ENCODE measurements around the gene EVI5L.

The EVI5L gene

DNA sequence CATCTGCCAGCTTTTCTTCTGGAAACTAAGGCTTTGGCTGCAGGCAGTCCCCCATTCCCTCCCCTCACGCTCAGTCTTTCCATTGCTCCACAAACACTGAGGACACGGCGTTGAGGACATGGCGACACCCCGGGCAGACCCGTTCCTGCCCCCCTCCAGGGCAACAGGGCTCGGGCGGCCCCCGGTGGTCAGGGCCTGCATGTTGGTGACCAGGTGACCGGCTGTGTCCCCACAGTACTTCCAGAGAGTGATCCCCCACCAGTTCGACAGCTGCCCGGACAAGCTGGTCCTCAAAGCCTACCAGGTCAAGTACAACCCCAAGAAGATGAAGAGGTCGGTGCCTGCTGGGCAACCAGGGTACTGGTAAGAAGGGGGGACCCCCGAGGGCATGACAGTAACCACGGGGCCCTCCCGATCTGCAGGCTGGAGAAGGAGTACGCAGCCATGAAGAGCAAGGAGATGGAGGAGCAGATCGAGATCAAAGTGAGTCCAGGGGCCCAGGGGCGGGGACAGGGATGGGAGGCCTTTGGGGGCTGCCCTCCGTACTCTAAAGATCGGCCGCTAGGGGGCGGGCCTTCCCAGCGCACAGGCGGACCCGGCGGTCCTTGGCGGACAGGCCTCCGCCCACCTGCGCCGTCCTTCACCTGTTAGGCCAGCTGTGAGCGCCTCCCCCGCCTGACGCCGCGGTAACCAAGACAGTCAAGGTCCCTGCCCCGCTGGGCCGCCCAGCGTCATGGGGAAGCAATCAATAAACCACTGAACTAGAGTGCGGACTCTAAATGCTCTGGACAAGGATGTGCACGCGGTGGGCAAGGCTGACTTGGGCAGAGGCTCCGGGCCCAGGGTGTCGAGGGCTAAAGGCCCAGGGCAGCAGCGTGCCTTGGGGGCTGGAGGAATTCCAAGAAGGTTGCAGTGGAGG is 23.1 kb downstream of the EVI5L start:
- peak; percentile 65 for DNase-seq (ENCODE audit: low read depth)
- TF ChIP-seq, protein P1, sequence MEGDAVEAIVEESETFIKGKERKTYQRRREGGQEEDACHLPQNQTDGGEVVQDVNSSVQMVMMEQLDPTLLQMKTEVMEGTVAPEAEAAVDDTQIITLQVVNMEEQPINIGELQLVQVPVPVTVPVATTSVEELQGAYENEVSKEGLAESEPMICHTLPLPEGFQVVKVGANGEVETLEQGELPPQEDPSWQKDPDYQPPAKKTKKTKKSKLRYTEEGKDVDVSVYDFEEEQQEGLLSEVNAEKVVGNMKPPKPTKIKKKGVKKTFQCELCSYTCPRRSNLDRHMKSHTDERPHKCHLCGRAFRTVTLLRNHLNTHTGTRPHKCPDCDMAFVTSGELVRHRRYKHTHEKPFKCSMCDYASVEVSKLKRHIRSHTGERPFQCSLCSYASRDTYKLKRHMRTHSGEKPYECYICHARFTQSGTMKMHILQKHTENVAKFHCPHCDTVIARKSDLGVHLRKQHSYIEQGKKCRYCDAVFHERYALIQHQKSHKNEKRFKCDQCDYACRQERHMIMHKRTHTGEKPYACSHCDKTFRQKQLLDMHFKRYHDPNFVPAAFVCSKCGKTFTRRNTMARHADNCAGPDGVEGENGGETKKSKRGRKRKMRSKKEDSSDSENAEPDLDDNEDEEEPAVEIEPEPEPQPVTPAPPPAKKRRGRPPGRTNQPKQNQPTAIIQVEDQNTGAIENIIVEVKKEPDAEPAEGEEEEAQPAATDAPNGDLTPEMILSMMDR (conservative IDR thresholded peaks at IDR 0.05; ENCODE audit: low read depth, low read length): peak; percentile 78
- H3K4me3 ChIP-seq (ENCODE audit: low read depth, low read length): no peak overlapping the region

DNA sequence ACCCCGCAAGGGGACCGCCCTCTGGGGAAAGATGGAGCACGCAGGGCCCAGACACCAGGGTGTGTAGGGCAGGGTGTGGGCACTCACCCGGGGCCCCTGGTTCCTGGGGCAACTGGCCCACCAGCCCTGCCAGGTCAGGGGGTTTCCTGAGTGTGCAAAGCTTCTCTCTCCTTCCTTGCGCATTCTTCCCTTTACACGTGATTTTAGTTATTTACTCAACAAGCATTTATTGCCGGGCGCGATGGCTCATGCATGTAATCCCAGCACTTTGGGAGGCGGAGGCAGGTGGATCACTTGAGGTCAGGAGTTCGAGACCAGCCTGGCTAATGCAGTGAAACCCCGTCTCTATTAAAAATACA is 23.7 kb downstream of the EVI5L start:
- no peak for DNase-seq (ENCODE audit: low read depth)
- TF ChIP-seq, protein P1 (conservative IDR thresholded peaks at IDR 0.05; ENCODE audit: low read depth, low read length): no peak
- no peak overlapping the region for H3K4me3 ChIP-seq (ENCODE audit: low read depth, low read length)

DNA sequence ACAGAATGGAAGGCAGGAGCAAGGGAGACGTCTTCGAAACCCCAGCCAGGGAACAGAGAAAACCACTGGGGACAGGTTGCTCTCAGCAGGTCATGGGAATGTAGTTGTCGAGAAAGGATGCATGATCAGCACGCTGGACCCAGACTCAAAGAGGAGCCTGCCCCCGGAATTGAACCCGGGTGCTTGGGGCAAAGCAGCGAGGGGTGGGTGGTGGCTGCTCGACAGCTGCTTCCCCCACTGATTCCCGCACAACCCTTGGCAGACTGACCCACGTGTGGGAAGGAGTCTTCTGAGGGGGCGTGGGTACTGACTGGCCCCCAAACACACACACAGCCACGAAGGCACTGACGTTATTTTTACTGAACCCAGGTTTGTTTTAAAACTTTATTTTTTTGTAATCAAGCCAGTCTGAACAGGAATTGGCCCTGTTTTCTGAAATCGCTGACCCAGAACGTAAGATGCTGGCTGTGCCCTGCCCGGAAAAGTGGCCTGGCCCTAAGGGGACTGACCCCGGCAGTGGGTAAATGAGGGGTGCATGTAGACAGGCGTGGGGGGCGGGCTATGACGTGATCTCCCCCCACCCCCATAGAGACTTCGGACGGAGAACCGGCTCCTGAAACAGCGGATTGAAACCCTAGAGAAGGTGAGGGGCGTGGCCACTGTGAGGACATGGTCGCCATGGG is 25.5 kb downstream of the EVI5L start:
- no peak for DNase-seq (ENCODE audit: low read depth)
- TF ChIP-seq, protein P1 (conservative IDR thresholded peaks at IDR 0.05; ENCODE audit: low read depth, low read length): no peak
- no peak overlapping the region for H3K4me3 ChIP-seq (ENCODE audit: low read depth, low read length)

DNA sequence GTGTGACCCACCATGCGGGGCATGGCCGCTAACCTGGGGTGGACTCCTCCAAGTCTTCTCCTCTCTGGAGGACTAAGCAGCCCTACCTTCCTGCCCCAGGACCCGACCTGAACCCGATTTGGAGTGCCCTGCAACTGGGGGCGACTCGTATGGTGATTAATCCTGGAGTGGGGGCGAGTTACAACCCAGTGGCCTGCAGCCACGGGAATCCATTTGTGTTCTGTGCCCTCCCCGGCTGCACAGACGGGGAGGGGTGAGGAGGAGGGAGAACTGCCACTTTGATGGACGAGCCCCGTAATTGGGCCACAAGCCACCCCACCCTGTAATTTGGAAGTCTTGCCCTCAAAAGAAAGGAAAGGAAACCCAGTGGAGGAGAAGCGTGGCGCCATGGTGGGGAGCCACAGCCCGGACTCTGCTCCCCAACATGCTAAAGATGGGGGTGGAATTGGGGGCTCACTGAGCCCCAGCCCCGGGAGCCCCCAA is 26.1 kb downstream of the EVI5L start:
- TF ChIP-seq, protein P1 (conservative IDR thresholded peaks at IDR 0.05; ENCODE audit: low read depth, low read length): no peak
- DNase-seq (ENCODE audit: low read depth): no peak

DNA sequence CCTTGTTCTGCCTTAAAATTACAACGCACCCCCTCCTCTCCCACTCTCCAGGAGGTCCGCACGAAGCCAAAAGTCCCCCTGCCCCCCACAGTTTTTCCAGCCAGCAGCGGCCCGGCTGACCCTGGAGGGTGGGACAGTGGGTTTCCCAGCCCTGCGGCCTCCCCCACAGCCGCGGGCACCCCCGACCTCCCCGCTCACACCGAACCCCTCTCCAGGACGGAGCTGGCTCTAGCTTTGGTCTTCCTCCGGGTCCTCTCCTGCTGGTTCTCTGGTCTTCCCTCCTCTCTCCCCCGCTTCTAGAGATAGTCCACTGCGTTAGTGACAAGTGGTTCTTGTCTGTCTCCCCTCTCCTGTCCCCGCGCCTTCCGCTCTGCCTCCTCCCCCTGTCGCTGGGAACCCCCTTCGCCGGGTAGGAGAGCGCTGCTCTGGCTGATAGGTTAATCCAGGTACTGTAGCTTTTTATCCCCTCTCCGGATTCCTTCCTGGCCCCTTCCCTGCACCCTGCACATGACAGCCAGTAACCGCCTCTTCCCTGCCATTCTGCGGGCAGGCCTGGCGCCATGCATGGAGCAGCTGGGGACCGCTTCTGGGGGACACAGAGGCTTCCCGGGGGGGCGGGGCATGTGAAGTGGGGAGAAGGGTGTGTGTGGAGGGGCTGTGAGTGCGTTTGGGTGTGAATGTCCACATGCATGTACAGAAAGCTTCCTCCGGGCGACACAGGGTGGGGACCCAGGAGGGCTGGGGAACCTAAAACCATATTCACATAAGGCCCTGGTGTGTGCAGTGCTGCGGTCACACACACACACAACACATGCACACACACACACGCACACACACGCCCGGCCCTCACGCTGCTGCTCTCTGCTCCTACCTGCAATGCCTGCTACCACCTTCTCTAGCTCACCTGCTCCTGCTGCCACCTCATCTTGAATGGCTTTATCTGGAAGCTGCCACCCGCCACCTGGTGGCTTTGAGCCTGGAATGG is 27.0 kb downstream of the EVI5L start:
- TF ChIP-seq, protein P1 (conservative IDR thresholded peaks at IDR 0.05; ENCODE audit: low read depth, low read length): no peak
- no peak for DNase-seq (ENCODE audit: low read depth)
- no peak overlapping the region for H3K4me3 ChIP-seq (ENCODE audit: low read depth, low read length)

More for the DNA sequence above, 26.1 kb downstream of the EVI5L start:
- H3K4me3 ChIP-seq (ENCODE audit: low read depth, low read length): no peak overlapping the region

DNA sequence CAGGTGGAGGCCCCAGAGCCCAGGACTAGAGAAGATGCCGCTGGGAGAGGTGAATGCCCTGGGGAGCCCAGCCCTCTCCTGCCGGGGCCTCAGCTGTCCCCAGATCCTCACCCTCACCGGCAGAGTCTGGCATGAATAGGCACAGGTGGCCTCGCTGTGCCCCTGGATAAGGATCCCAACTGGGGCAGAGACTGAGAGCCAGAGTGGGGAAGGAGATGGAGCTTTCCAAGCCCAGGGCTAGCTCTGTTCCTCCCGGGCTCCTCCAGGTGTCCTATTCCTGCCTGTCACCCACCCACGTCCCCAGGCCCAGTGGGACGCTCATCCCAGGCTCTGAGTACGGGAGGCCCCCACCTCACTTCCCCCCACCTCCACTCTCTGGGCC is 27.7 kb downstream of the EVI5L start:
- TF ChIP-seq, protein P1 (conservative IDR thresholded peaks at IDR 0.05; ENCODE audit: low read depth, low read length): no peak

More for the DNA sequence above, 27.7 kb downstream of the EVI5L start:
- H3K4me3 ChIP-seq (ENCODE audit: low read depth, low read length): no peak overlapping the region
- no peak for DNase-seq (ENCODE audit: low read depth)
